Measurements from ENCODE around the gene TPRX1. TPM values are rescaled to one million over a fixed set of nuclear protein-coding genes. Genes with fewer than 3 reads are reported as not detected.
"Not testable (repeated sequence)": the region's sequence is repeated elsewhere in the genome, so short reads cannot be mapped to it uniquely, and the experiment has no call there.

Gene TPRX1
- total RNA-seq, 4 donors from 2014 or later, result not detected

GRCh38 chr19:47821460-47822020 lies 17.2 kb upstream of the TPRX1 start, which contains the start of gene CRX:
Gene CRX, plus strand, starts transcription at chr19:47821937. Its CDS starts 12,507 bp downstream, at chr19:47834444.
- H3K36me3 ChIP-seq, result no peaks in the 10 kb centered on the region
- H3K9me3 ChIP-seq, result peaks cover 0 to 2% (median 0%) of the 10 kb centered on the region in 4 donors
- 43% methylated on average over 14 of the region's 15 CpGs for WGBS
- intact Hi-C loops (cut with DNase I), result no loop called here
- DNase-seq (ENCODE audit: extremely low spot score), result no peak
- no peak within 1 kb of the TSS for H3K27ac ChIP-seq (replicated peaks in 1 of 4)
- peaks cover 0 to 65% (median 0%) of the 10 kb centered on the region in 4 donors for H3K27me3 ChIP-seq
- no peaks in the 10 kb centered on the region for H3K4me1 ChIP-seq
- H3K4me3 ChIP-seq, result no peak within 1 kb of the TSS
- TF ChIP-seq EP300 (IDR thresholded peaks at IDR 0.05) (no peak), POLR2AphosphoS5 (IDR thresholded peaks at IDR 0.05) (no peak), CTCF (IDR thresholded peaks at IDR 0.05) (no peak)

DNA sequence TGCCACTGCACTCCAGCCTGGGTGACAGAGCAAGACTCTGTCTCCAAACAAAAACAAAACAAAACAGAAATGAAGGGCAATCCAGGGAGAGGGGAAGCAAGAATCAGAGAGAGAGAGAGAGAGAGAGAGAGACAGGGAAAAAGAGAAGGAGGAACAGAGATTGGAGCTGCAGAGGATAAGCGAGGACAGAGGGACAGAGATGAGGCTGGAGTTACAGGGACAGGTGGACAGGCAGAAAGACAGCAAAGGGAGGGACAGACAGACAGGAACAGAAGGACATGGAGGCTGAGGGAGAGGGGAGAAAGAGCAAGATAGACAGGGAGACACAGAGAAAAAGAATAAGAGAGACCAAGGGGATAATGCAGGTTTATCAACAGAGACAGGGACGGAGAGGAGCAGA lies 16.1 kb upstream of the TPRX1 start:
- no peak overlapping the region for H3K27ac ChIP-seq (replicated peaks in 1 of 4)
- H3K36me3 ChIP-seq, result no peaks in the 10 kb centered on the region
- TF ChIP-seq POLR2A (IDR thresholded peaks at IDR 0.05; ENCODE audit: low read depth) (no peak), EP300 (IDR thresholded peaks at IDR 0.05) (no peak), CTCF (IDR thresholded peaks at IDR 0.05) (no peak), POLR2AphosphoS5 (IDR thresholded peaks at IDR 0.05) (no peak)
- H3K4me3 ChIP-seq, result no peak overlapping the region
- no peak for DNase-seq (ENCODE audit: extremely low spot score)
- H3K4me1 ChIP-seq, result no peaks in the 10 kb centered on the region
- 76% methylated on average over 2 of the region's 2 CpGs for WGBS
- H3K9me3 ChIP-seq, result no peaks in the 10 kb centered on the region
- intact Hi-C loops (cut with DNase I), result no loop called here
- peaks cover 0 to 65% (median 0%) of the 10 kb centered on the region in 4 donors for H3K27me3 ChIP-seq

GRCh38 chr19:47819858-47820257 lies 15.5 kb upstream of the TPRX1 start:
- intact Hi-C loops (cut with DNase I), result no loop called here
- H3K9me3 ChIP-seq, result no peaks in the 10 kb centered on the region
- H3K4me1 ChIP-seq, result no peaks in the 10 kb centered on the region
- no peaks in the 10 kb centered on the region for H3K36me3 ChIP-seq
- peaks cover 0 to 65% (median 0%) of the 10 kb centered on the region in 4 donors for H3K27me3 ChIP-seq
- no peak overlapping the region for H3K27ac ChIP-seq (replicated peaks in 1 of 4)
- no peak overlapping the region for H3K4me3 ChIP-seq
- 24% methylated on average over 10 of the region's 10 CpGs for WGBS
- DNase-seq (ENCODE audit: extremely low spot score), result no peak
- TF ChIP-seq POLR2A (IDR thresholded peaks at IDR 0.05; ENCODE audit: low read depth) (no peak), CTCF (IDR thresholded peaks at IDR 0.05) (no peak), EP300 (IDR thresholded peaks at IDR 0.05) (no peak), POLR2AphosphoS5 (IDR thresholded peaks at IDR 0.05) (no peak)

DNA sequence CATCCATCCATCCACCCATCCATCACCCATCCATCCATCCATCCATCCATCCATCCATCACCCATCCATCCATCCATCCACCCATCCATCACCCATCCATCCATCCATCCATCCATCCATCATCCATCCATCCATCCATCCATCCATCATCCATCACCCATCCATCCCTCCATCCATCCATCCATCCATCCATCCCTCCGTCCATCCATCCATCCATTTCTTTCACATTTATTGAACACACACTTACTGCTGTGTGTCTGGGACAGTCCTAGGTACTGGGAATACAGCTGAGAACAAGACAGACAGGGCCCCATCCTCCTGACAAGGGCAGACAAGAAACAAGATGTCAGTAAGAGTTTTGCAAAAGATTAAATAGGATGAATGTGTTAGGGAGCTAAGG lies 13.9 kb upstream of the TPRX1 start:
- H3K4me3 ChIP-seq; intact Hi-C loops (cut with DNase I); H3K4me1 ChIP-seq; DNase-seq (ENCODE audit: extremely low spot score); H3K27ac ChIP-seq (replicated peaks in 1 of 4); H3K9me3 ChIP-seq; H3K36me3 ChIP-seq: not testable (repeated sequence)
- WGBS, result 96% methylated on average over 1 of the region's 1 CpG
- H3K27me3 ChIP-seq, result peaks cover 0 to 66% (median 0%) of the 10 kb centered on the region in 4 donors

GRCh38 chr19:47816270-47816669 lies 11.9 kb upstream of the TPRX1 start:
- H3K4me3 ChIP-seq; intact Hi-C loops (cut with DNase I); H3K4me1 ChIP-seq; H3K9me3 ChIP-seq; DNase-seq (ENCODE audit: extremely low spot score); H3K36me3 ChIP-seq; H3K27ac ChIP-seq (replicated peaks in 1 of 4): not testable (repeated sequence)
- 98% methylated on average over 8 of the region's 8 CpGs for WGBS
- peaks cover 0 to 50% (median 0%) of the 10 kb centered on the region in 4 donors for H3K27me3 ChIP-seq

- Histone ChIP-seq H3K9me3 (no peaks in the 10 kb centered on the region), H3K36me3 (no peaks in the 10 kb centered on the region), H3K4me3 (no peak overlapping the region), H3K4me1 (no peaks in the 10 kb centered on the region), H3K27ac (replicated peaks in 1 of 4) (no peak overlapping the region), H3K27me3 (peaks cover 0 to 27% (median 0%) of the 10 kb centered on the region in 4 donors)
- no peak for TF ChIP-seq POLR2A (IDR thresholded peaks at IDR 0.05; ENCODE audit: low read depth)
- peak in 1 of 3 experiments; percentile 24 for TF ChIP-seq CTCF (IDR thresholded peaks at IDR 0.05)
- TF ChIP-seq POLR2AphosphoS5 (IDR thresholded peaks at IDR 0.05), result no peak
- intact Hi-C loops (cut with DNase I), result no loop called here
- 60% methylated on average over 7 of the region's 7 CpGs for WGBS
- DNase-seq (ENCODE audit: extremely low spot score), result no peak
Observed at GRCh38 chr19:47813995-47814328, 9.6 kb upstream of the TPRX1 start.

All from esophagus muscularis mucosa (tissue), 4 donors.